ACC112 (cell line): Measurements from ENCODE around the gene ETV4.
"Not testable (repeated sequence)": the region's sequence is repeated elsewhere in the genome, so short reads cannot be mapped to it uniquely, and the experiment has no call there.

Experiments used
- H2AFZ ChIP-seq: fragments of 200-600 bp; sonication (generic); one replicate; pipeline ENCODE4 v1.6.0; 2017; ENCODE audit warnings: antibody characterized with exemption, low read length; ENCODE audit not compliant: unreplicated experiment
- H3K27ac ChIP-seq: fragments of 200-600 bp; sonication (generic); 2 replicates; pipeline ENCODE4 v1.5.1; 2014; ENCODE audit warnings: low read depth, mild to moderate bottlenecking, antibody characterized with exemption, low read length, moderate library complexity
- H3K27me3 ChIP-seq: fragments of 200-600 bp; sonication (generic); 2 replicates; pipeline ENCODE4 v1.6.1; 2014; ENCODE audit warnings: mild to moderate bottlenecking, antibody characterized with exemption, low read length, moderate library complexity, mixed read lengths; ENCODE audit not compliant: insufficient read depth
- H3K36me3 ChIP-seq: fragments of 200-600 bp; sonication (generic); 2 replicates; pipeline ENCODE4 v1.6.1; 2016; ENCODE audit warnings: mild to moderate bottlenecking, antibody characterized with exemption, low read length, moderate library complexity, mixed read lengths; ENCODE audit not compliant: insufficient read depth
- H3K4me1 ChIP-seq: fragments of 200-600 bp; sonication (generic); one replicate; pipeline ENCODE4 v1.6.1; 2016; ENCODE audit warnings: low read length, mixed read lengths; ENCODE audit not compliant: insufficient read depth, unreplicated experiment, control insufficient read depth
- H3K4me3 ChIP-seq: fragments of 200-600 bp; sonication (generic); 2 replicates; pipeline ENCODE4 v1.5.1; 2014; ENCODE audit warnings: mild to moderate bottlenecking, low read depth, low read length
- H3K79me2 ChIP-seq: fragments of 200-600 bp; sonication (generic); one replicate; pipeline ENCODE4 v1.6.0; 2016; ENCODE audit warnings: low read length; ENCODE audit not compliant: control insufficient read depth, unreplicated experiment, insufficient read depth

ETV4 gene

DNA sequence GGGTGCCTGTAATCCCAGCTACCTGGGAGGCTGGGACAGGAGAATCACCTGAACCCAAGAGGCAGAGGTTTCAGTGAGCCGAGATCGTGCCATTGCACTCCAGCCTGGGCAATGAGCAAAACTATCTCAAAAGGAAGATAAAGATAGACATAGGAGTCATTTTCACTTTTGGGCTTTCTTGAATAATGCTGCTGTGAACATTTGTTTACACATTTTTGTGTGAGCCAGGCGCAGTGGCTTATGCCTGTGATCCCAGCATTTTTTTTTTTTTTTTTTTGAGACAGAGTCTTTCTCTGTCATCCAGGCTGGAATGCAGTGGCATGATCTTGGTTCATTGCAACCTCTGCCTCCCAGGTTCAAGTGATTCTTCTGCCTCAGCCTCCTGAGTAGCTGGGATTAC lies 34.9 kb downstream of the ETV4 start:
- not testable (repeated sequence) for H3K4me3 ChIP-seq, H2AFZ ChIP-seq, H3K79me2 ChIP-seq, H3K4me1 ChIP-seq, H3K27me3 ChIP-seq, H3K27ac ChIP-seq
- peaks cover 32% of the 10 kb centered on the region for H3K36me3 ChIP-seq

DNA sequence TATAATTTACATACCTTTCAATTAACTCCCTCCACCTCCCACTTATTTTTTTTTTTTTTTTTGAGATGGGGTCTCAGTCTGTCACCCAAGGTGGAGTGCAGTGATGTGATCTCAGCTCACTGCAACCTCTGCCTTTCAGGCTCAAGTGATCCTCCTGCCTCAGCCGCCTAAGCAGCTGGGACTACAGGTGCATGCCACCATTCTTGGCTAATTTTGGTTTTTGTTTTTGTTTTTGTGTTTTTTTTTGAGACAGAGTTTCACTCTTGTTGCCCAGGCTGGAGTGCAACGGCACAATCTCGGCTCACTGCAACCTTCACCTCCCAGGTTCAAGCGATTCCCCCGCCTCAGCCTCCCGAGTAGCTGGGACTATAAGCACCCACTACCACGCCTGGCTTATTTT lies 36.7 kb downstream of the ETV4 start:
- not testable (repeated sequence) for H3K27me3 ChIP-seq, H3K27ac ChIP-seq, H3K79me2 ChIP-seq, H3K4me3 ChIP-seq, H2AFZ ChIP-seq, H3K4me1 ChIP-seq
- peaks cover 32% of the 10 kb centered on the region for H3K36me3 ChIP-seq

DNA sequence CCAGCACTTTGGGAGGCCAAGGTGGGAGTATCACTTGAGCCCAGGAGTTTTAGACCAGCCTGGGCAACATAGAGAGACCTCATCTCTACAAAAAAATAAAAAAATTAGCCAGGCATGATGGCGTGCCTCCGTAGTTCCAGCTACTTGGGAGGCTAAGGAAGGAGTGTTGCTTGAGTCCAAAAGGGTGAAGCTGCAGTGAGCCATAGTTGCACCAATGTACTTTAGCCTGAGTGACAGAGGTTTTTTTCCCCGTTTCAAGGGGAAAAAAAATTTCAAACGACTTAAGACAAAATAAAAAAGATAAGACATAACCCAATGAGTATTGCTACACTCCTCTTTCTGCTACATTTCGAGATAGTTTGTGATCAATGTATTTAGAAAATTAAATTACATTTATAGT lies 55.5 kb downstream of the ETV4 start:
- peaks cover 25% of the 10 kb centered on the region for H3K36me3 ChIP-seq
- H3K27ac ChIP-seq = no peak overlapping the region
- H3K79me2 ChIP-seq = peaks cover 29% of the 10 kb centered on the region
- H3K4me3 ChIP-seq = no peak overlapping the region
- H3K4me1 ChIP-seq = no peaks in the 10 kb centered on the region
- no peaks in the 10 kb centered on the region for H3K27me3 ChIP-seq
- H2AFZ ChIP-seq = no peak overlapping the region

- H3K4me3 ChIP-seq = peak within 1 kb of the TSS; percentile 97
- no peaks in the 10 kb centered on the region for H3K27me3 ChIP-seq
- H2AFZ ChIP-seq = peak within 1 kb of the TSS; percentile 100
- no peaks in the 10 kb centered on the region for H3K36me3 ChIP-seq
- peak within 1 kb of the TSS; percentile 84 for H3K27ac ChIP-seq
- H3K79me2 ChIP-seq = peaks cover 47% of the 10 kb centered on the region
- peaks cover 12% of the 10 kb centered on the region for H3K4me1 ChIP-seq
These were observed 62.2 kb downstream of the ETV4 start, which contains the start of gene DHX8 for GRCh38 chr17:43483674-43484551. Gene DHX8 (plus strand): TSS chr17:43483975. CDS start chr17:43484038, 63 bp downstream.

- no peak overlapping the region for H3K27ac ChIP-seq
- peaks cover 35% of the 10 kb centered on the region for H3K79me2 ChIP-seq
- no peak overlapping the region for H2AFZ ChIP-seq
- H3K4me3 ChIP-seq = no peak overlapping the region
- H3K27me3 ChIP-seq = no peaks in the 10 kb centered on the region
- H3K4me1 ChIP-seq = peaks cover 12% of the 10 kb centered on the region
- H3K36me3 ChIP-seq = no peaks in the 10 kb centered on the region
These were observed 63.8 kb downstream of the ETV4 start for GRCh38 chr17:43482103-43483012.

DNA sequence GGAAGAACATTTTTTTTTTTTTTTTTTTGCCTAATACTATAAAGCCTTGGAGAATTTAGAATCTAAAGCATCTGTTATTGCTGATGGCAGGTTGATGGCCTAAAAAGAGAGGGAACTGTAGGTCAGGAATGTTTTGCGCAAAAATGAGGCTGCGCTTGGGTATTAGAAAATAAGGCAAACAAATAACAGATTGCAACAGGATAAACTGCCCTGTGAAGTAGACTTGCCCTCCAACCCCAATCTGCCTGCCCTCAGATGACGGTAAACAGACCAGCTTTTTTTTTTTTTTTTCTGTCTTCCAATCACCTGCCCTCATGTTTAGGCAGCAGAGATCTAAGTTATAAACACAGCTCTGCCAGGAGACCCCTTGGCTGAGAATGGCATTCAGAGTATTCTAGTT lies 66.2 kb downstream of the ETV4 start:
- Histone ChIP-seq H3K4me3 (no peak overlapping the region), H3K27ac (no peak overlapping the region), H2AFZ (no peak overlapping the region), H3K4me1 (peaks cover 6% of the 10 kb centered on the region), H3K79me2 (peaks cover 11% of the 10 kb centered on the region), H3K27me3 (no peaks in the 10 kb centered on the region), H3K36me3 (no peaks in the 10 kb centered on the region)
